Common myeloid progenitor, CD34-positive (primary cell): ENCODE data around the gene ATP13A2.

Experiments
- CTCF ChIA-PET: fragments of 350-600 bp; sonication (Branson Sonifier 250); formaldehyde crosslinking; loops from one replicate; lab custom pipeline; 2021; ENCODE audit warnings: antibody characterized with exemption; lab: Charles Lee
- POLR2A ChIA-PET: fragments of 350-600 bp; sonication (Branson Sonifier 250); formaldehyde crosslinking; loops from one replicate; lab custom pipeline; 2021; ENCODE audit warnings: antibody characterized with exemption; lab: Charles Lee
- DNase-seq, 3 donors: peaks; one replicate each; pipeline versions ENCODE4 v3.0.0 to v3.0.0-alpha.2; 2013
- H3K27ac ChIP-seq, 2 experiments: 1 replicate in 1 of 2; 2 replicates in 1 of 2; pipeline ENCODE4 v1.7.0; 2013; ENCODE audit warnings: inconsistent platforms in 2 of 2, low read length in 2 of 2, mild to moderate bottlenecking in 2 of 2, low read depth in 1 of 2, moderate library complexity in 1 of 2; ENCODE audit not compliant: severe bottlenecking in 2 of 2, insufficient read depth in 1 of 2, poor library complexity in 1 of 2
- H3K27me3 ChIP-seq, 5 experiments: replicated peaks in 2 of 5; 1 replicate in 3 of 5; 2 replicates in 2 of 5; pipeline versions ENCODE4 v1.6.1 to v1.7.0; 2013; ENCODE audit warnings: low read length in 4 of 5, mild to moderate bottlenecking in 2 of 5, moderate library complexity in 2 of 5, inconsistent platforms in 1 of 5; ENCODE audit not compliant: insufficient read depth in 5 of 5, control insufficient read depth in 4 of 5
- H3K36me3 ChIP-seq, 4 experiments: 1 replicate in 2 of 4; 2 replicates in 2 of 4; pipeline versions ENCODE4 v1.6.1 to v1.7.0; 2013; ENCODE audit warnings: low read length in 3 of 4, control low read depth in 1 of 4, mild to moderate bottlenecking in 1 of 4; ENCODE audit not compliant: control insufficient read depth in 4 of 4, insufficient read depth in 4 of 4
- H3K4me1 ChIP-seq, 4 experiments: 1 replicate in 3 of 4; 2 replicates in 1 of 4; pipeline versions ENCODE4 v1.6.1 to v1.7.1; 2013; ENCODE audit warnings: low read length in 3 of 4, mild to moderate bottlenecking in 3 of 4, control low read depth in 1 of 4, inconsistent platforms in 1 of 4, moderate library complexity in 1 of 4; ENCODE audit not compliant: control insufficient read depth in 4 of 4, insufficient read depth in 4 of 4; ENCODE audit errors: control extremely low read depth in 1 of 4
- H3K4me3 ChIP-seq, 7 experiments: 1 replicate in 4 of 7; 2 replicates in 3 of 7; pipeline versions ENCODE4 v1.5.1 to v1.7.0; 2013; ENCODE audit warnings: mild to moderate bottlenecking in 7 of 7, low read length in 6 of 7, moderate library complexity in 6 of 7, inconsistent platforms in 2 of 7, low read depth in 2 of 7, control low read depth in 1 of 7; ENCODE audit not compliant: insufficient read depth in 4 of 7, control insufficient read depth in 1 of 7; ENCODE audit errors: extremely low read depth in 1 of 7
- H3K9me3 ChIP-seq, 5 experiments: 1 replicate in 4 of 5; 2 replicates in 1 of 5; pipeline versions ENCODE4 v1.6.1 to v1.7.1; 2013; ENCODE audit warnings: low read length in 4 of 5, mild to moderate bottlenecking in 2 of 5, inconsistent platforms in 1 of 5, low read depth in 1 of 5, moderate library complexity in 1 of 5; ENCODE audit not compliant: control insufficient read depth in 4 of 5, insufficient read depth in 2 of 5; ENCODE audit errors: control extremely low read depth in 1 of 5
- WGBS: methylation state at CpG from one replicate; pipeline ENCODE4 v1.1.5; 2013; ENCODE audit not compliant: insufficient coverage; 5-methylcytosine and 5-hydroxymethylcytosine counted together

ATP13A2 gene

DNA sequence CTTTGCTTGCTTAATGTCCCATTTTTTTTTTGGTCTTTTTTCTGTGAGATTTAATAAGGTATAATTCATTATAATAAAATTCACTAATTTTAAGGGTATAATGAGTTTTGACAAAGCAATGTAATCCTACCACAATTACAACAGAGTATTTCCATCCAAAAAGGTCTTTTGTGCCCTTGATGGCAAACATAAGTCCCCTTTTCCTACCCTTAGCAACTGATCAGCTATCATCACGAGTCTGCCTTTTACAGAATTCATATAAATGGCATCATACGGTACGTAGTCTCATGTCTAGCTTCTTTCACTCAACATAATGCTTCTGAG lies 34.6 kb upstream of the ATP13A2 start:
- H3K4me3 ChIP-seq, result no peak overlapping the region
- H3K4me1 ChIP-seq, result peaks cover 0 to 4% (median 0%) of the 10 kb centered on the region in 4 experiments
- ChIA-PET POLR2A (interaction anchor here (0.6 kb wide), 1 partner anchor 354 kb away, joined by 3 read pairs; no protein-coding TSS in a partner anchor), CTCF (interaction anchor here (0.6 to 11.0 kb wide), 17 partner anchors 13 to 428 kb away, joined by 3 to 167 read pairs (median 3); no protein-coding TSS in a partner anchor)
- no CpG with 5 or more reads among the region's 3 CpGs for WGBS
- H3K36me3 ChIP-seq, result peaks cover 0 to 52% (median 38%) of the 10 kb centered on the region in 4 experiments
- no peak overlapping the region for H3K27ac ChIP-seq
- no peak for DNase-seq
- H3K27me3 ChIP-seq, result no peaks in the 10 kb centered on the region
- H3K9me3 ChIP-seq, result no peaks in the 10 kb centered on the region

- WGBS, result 47% methylated on average over 3 of the region's 9 CpGs
Observed at GRCh38 chr1:17045634-17046333, 34.1 kb upstream of the ATP13A2 start.

GRCh38 chr1:17045150-17045549 lies 33.4 kb upstream of the ATP13A2 start:
- WGBS, result 85% methylated on average over 2 of the region's 5 CpGs
- no peak overlapping the region for H3K4me3 ChIP-seq
- ChIA-PET POLR2A (interaction anchor here (0.8 kb wide), 1 partner anchor 26 kb away, joined by 3 read pairs; no protein-coding TSS in a partner anchor), CTCF (interaction anchor here (1.1 to 11.0 kb wide), 11 partner anchors 12 to 95 kb away, joined by 3 to 167 read pairs (median 4); partner anchors contain the start of gene ATP13A2)
- no peak for DNase-seq
- peaks cover 0 to 51% (median 39%) of the 10 kb centered on the region in 4 experiments for H3K36me3 ChIP-seq
- H3K4me1 ChIP-seq, result peaks cover 0 to 4% (median 0%) of the 10 kb centered on the region in 4 experiments
- H3K27ac ChIP-seq, result no peak overlapping the region
- H3K27me3 ChIP-seq, result no peaks in the 10 kb centered on the region
- H3K9me3 ChIP-seq, result no peaks in the 10 kb centered on the region

More at GRCh38 chr1:17045634-17046333, 34.1 kb upstream of the ATP13A2 start:
- POLR2A ChIA-PET, result interaction anchor here (0.6 kb wide), 1 partner anchor 354 kb away, joined by 3 read pairs; no protein-coding TSS in a partner anchor
- peak overlapping the region in 2 of 7 experiments; percentile 28 to 52 for H3K4me3 ChIP-seq
- CTCF ChIA-PET, result interaction anchor here (0.6 to 11.0 kb wide), 17 partner anchors 13 to 428 kb away, joined by 3 to 167 read pairs (median 3); partner anchors contain the start of gene ATP13A2
- peak; percentile 59 to 75 (median 70) for DNase-seq
- peaks cover 0 to 47% (median 39%) of the 10 kb centered on the region in 4 experiments for H3K36me3 ChIP-seq
- H3K27ac ChIP-seq, result no peak overlapping the region
- H3K27me3 ChIP-seq, result no peaks in the 10 kb centered on the region
- H3K4me1 ChIP-seq, result peaks cover 0 to 4% (median 0%) of the 10 kb centered on the region in 4 experiments
- H3K9me3 ChIP-seq, result no peaks in the 10 kb centered on the region

DNA sequence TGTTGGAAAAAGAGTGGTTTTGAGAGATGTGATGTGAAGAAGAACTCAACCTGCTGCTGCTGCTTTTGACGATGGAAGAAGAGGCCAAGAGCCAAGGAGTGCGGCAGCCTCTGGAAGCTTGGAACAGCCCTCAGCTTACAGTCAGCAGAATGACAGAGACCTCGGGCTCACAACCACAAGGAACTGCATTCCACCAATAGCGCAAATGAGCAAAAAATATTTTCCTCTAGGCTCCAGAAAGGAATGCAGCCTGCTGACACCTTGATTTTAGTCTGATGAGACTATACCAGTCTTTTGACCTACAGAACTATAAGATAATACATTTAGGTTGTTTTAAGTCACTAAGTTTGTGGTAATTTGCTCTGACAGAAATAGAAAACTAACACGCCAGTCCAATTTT lies 31.9 kb upstream of the ATP13A2 start:
- no peaks in the 10 kb centered on the region for H3K27me3 ChIP-seq
- no peak for DNase-seq
- 85% methylated on average over 3 of the region's 5 CpGs for WGBS
- H3K27ac ChIP-seq, result no peak overlapping the region
- H3K4me1 ChIP-seq, result peaks cover 0 to 4% (median 0%) of the 10 kb centered on the region in 4 experiments
- H3K36me3 ChIP-seq, result peaks cover 0 to 53% (median 40%) of the 10 kb centered on the region in 4 experiments
- H3K4me3 ChIP-seq, result no peak overlapping the region
- POLR2A ChIA-PET, result no interaction called here
- H3K9me3 ChIP-seq, result no peaks in the 10 kb centered on the region
- CTCF ChIA-PET, result interaction anchor here (7.3 to 11.0 kb wide), 2 partner anchors 82 to 94 kb away, joined by 101 to 167 read pairs; no protein-coding TSS in a partner anchor

- Histone ChIP-seq H3K4me1 (no peaks in the 10 kb centered on the region), H3K36me3 (peaks cover 0 to 57% (median 38%) of the 10 kb centered on the region in 4 experiments), H3K9me3 (no peaks in the 10 kb centered on the region), H3K27ac (peak overlapping the region in 1 of 2 experiments; percentile 3), H3K27me3 (no peaks in the 10 kb centered on the region), H3K4me3 (no peak overlapping the region)
- CTCF ChIA-PET, result interaction anchor here (1.2 to 11.0 kb wide), 3 partner anchors 37 to 88 kb away, joined by 3 to 167 read pairs (median 3); no protein-coding TSS in a partner anchor
- WGBS, result 100% methylated on average over 1 of the region's 1 CpG
- no peak for DNase-seq
- POLR2A ChIA-PET, result interaction anchor here (0.7 kb wide), 1 partner anchor 93 kb away, joined by 3 read pairs; no protein-coding TSS in a partner anchor
Observed at GRCh38 chr1:17040135-17040534, 28.4 kb upstream of the ATP13A2 start.

DNA sequence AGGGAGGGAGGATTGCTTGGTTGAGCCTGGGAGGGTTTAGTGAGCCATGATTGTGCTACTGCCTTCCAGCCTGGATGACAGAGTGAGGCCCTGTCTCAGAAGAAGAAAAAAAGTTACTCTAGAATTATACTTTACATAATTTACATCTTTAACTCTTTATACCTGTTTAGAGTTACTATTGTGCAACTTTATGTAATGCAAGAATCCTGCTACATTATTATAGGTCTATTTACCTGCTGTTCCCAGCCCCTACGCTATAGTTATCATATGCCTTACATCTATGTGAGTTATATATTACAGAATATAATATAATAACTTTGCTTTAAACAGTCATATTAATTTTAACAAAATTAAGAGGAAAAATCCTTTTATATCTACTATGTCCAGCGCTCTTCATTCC lies 27.8 kb upstream of the ATP13A2 start:
- H3K4me3 ChIP-seq, result no peak overlapping the region
- peaks cover 0 to 56% (median 34%) of the 10 kb centered on the region in 4 experiments for H3K36me3 ChIP-seq
- no peak overlapping the region for H3K27ac ChIP-seq
- POLR2A ChIA-PET, result no interaction called here
- no peak for DNase-seq
- no peaks in the 10 kb centered on the region for H3K27me3 ChIP-seq
- WGBS, result 100% methylated on average over 1 of the region's 2 CpGs
- no peaks in the 10 kb centered on the region for H3K9me3 ChIP-seq
- CTCF ChIA-PET, result interaction anchor here (1.2 kb wide), 1 partner anchor 37 kb away, joined by 3 read pairs; no protein-coding TSS in a partner anchor
- no peaks in the 10 kb centered on the region for H3K4me1 ChIP-seq
